Endodermal cell (in vitro differentiated cells): ENCODE results near the gene POLE. TPM values are rescaled to one million over a fixed set of nuclear protein-coding genes. Genes with fewer than 3 reads are reported as not detected.

Source experiments
- DNase-seq: peaks from one replicate; pipeline ENCODE4 v3.0.0-alpha.2; 2017
- H3K27ac ChIP-seq: 2 replicates; pipeline ENCODE4 v1.5.1; 2013; ENCODE audit warnings: mild to moderate bottlenecking, low read depth, low read length, moderate library complexity
- H3K27me3 ChIP-seq: 2 replicates; pipeline ENCODE4 v1.6.1; 2013; ENCODE audit warnings: mild to moderate bottlenecking, low read length, moderate library complexity; ENCODE audit not compliant: insufficient read depth, control insufficient read depth, poor library complexity, severe bottlenecking
- H3K36me3 ChIP-seq: 2 replicates; pipeline ENCODE4 v1.7.0; 2013; ENCODE audit warnings: mild to moderate bottlenecking, low read length, moderate library complexity; ENCODE audit not compliant: control insufficient read depth, insufficient read depth
- H3K4me1 ChIP-seq: one replicate; pipeline ENCODE4 v1.7.0; 2013; ENCODE audit warnings: low read length; ENCODE audit not compliant: control insufficient read depth, insufficient read depth
- H3K4me3 ChIP-seq: 2 replicates; pipeline ENCODE4 v1.5.1; 2013; ENCODE audit warnings: mild to moderate bottlenecking, low read length, moderate library complexity
- H3K9ac ChIP-seq: 2 replicates; pipeline ENCODE4 v1.6.1; 2013; ENCODE audit warnings: mild to moderate bottlenecking, low read length, moderate library complexity; ENCODE audit not compliant: poor library complexity, severe bottlenecking; ENCODE audit errors: extremely low read depth
- H3K9me3 ChIP-seq: 2 replicates; pipeline ENCODE4 v1.6.1; 2013; ENCODE audit warnings: mild to moderate bottlenecking, low read length, moderate library complexity; ENCODE audit not compliant: control insufficient read depth
- H3K27ac Mint-ChIP-seq: 2 replicates; pipeline ENCODE4 v1.8.0; 2020; ENCODE audit warnings: mixed read lengths
- H3K27me3 Mint-ChIP-seq: 2 replicates; pipeline ENCODE4 v1.8.0; 2021; ENCODE audit warnings: mild to moderate bottlenecking, mixed read lengths; ENCODE audit not compliant: insufficient read depth
- H3K36me3 Mint-ChIP-seq: 2 replicates; pipeline ENCODE4 v1.8.0; 2020; ENCODE audit warnings: low read depth, mixed read lengths
- H3K4me1 Mint-ChIP-seq: 2 replicates; pipeline ENCODE4 v1.8.0; 2020; ENCODE audit warnings: mixed read lengths
- H3K4me3 Mint-ChIP-seq: 2 replicates; pipeline ENCODE4 v1.8.0; 2020; ENCODE audit warnings: mild to moderate bottlenecking, moderate library complexity, mixed read lengths
- H3K9me3 Mint-ChIP-seq: 2 replicates; pipeline ENCODE4 v1.8.0; 2020; ENCODE audit warnings: mild to moderate bottlenecking, mixed read lengths
- WGBS, 2 experiments: methylation state at CpG; one replicate each; pipeline versions ENCODE4 v1.1.5 to v1.1.7; 2013; ENCODE audit warnings: missing lambda C conversion rate in 2 of 2, mixed read lengths in 1 of 2; ENCODE audit not compliant: insufficient coverage in 1 of 2, insufficient read length in 1 of 2; 5-methylcytosine and 5-hydroxymethylcytosine counted together
- total RNA-seq, 2 donors: library from RNA; stranded (reverse); fragmentation: NEBNext Ultra II Directional in 1 of 2; extraction: Animal tissue kit (Norgen Biotek cat#: 25700) in 1 of 2; gene quantifications; 2 replicates in 1 of 2; 3 replicates in 1 of 2; pipeline ENCODE4 v1.2.1, GENCODE V29; 2021
- TF ChIP-seq, protein P1 (sequence below): fragments of 200-600 bp; sonication (generic); conservative IDR thresholded peaks from 2 replicates; pipeline ENCODE4 v1.5.0; 2021; ENCODE audit warnings: antibody characterized with exemption, mild to moderate bottlenecking

POLE gene
- total RNA-seq, 2 donors from 2014 or later = 165 to 212 TPM

DNA sequence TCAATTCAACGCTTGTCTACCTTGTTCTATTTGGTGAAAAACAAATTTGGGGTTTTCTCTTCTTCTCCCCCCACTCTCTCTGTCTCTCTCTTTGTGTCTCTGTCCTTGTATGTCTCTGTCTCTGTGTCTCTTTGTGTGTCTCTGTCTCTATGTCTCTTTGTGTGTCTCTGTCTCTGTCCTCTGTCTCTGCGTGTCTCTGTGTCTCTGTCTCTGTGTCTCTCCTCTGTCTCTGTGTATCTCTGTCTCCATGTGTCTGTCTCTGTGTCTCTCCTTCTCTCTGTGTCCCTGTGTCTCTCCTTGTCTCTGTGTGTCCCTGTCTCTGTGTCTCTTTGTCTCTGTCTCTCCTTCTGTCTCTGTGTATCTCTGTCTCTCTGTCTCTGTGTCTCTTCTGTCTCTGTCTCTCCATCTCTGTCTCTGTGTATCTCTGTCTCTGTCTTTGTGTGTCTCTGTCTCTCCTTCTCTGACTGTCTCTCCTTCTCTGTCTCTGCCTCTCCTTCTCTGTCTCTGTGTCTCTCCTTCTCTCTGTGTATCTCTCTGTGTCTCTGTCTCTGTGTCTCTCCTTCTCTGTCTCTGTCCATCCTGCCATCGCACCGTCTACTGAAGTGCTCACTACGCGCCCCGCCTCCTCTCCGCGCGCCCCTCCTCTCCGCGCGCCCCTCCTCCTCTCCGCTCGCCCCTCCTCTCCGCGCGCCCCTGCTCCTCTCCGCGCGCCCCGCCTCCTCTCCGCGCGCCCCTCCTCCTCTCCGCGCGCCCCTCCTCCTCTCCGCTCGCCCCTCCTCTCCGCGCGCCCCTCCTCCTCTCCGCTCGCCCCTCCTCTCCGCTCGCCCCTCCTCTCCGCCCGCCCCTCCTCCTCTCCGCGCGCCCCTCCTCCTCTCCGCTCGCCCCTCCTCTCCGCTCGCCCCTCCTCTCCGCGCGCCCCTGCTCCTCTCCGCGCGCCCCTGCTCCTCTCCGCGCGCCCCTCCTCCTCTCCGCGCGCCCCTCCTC is 89.5 kb downstream of the POLE start:
- TF ChIP-seq, protein P1, sequence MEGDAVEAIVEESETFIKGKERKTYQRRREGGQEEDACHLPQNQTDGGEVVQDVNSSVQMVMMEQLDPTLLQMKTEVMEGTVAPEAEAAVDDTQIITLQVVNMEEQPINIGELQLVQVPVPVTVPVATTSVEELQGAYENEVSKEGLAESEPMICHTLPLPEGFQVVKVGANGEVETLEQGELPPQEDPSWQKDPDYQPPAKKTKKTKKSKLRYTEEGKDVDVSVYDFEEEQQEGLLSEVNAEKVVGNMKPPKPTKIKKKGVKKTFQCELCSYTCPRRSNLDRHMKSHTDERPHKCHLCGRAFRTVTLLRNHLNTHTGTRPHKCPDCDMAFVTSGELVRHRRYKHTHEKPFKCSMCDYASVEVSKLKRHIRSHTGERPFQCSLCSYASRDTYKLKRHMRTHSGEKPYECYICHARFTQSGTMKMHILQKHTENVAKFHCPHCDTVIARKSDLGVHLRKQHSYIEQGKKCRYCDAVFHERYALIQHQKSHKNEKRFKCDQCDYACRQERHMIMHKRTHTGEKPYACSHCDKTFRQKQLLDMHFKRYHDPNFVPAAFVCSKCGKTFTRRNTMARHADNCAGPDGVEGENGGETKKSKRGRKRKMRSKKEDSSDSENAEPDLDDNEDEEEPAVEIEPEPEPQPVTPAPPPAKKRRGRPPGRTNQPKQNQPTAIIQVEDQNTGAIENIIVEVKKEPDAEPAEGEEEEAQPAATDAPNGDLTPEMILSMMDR = no peak
- Histone ChIP-seq H3K4me3 (peak overlapping the region; percentile 65), H3K4me1 (no peaks in the 10 kb centered on the region), H3K9ac (no peak overlapping the region), H3K27ac (no peak overlapping the region), H3K9me3 (no peaks in the 10 kb centered on the region), H3K36me3 (no peaks in the 10 kb centered on the region), H3K27me3 (peaks cover 77% of the 10 kb centered on the region)
- Mint-ChIP-seq H3K9me3 (peaks cover 3% of the 10 kb centered on the region), H3K4me3 (peak overlapping the region; percentile 66), H3K27me3 (peaks cover 84% of the 10 kb centered on the region), H3K4me1 (peaks cover 4% of the 10 kb centered on the region), H3K27ac (no peak overlapping the region), H3K36me3 (no peaks in the 10 kb centered on the region)
- peak; percentile 79 for DNase-seq
- WGBS, 2 experiments = 7 to 26% methylated on average over 4 to 19 of the region's 58 CpGs

DNA sequence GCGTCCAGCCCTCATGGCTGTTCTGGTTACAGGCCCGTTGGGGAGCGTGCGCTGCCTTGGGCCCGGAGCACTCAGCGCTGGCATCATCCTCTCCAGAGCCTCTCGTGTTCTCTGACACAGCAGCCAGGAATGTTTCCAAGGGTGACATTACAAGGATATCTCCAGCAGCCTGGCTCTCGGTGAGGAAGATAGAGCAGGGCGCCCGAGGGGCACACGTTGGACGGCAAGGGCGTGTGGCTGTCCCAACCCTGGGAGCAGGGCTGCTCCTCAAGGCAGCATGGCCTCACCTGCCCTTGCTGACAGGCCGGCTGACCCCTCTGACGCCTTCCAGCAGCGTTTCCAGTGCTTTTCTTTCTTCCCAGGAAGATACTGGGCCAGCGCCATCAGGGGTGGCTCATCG is 91.1 kb downstream of the POLE start:
- no peak overlapping the region for H3K4me3 ChIP-seq
- H3K27ac ChIP-seq = no peak overlapping the region
- peaks cover 4% of the 10 kb centered on the region for H3K4me1 Mint-ChIP-seq
- H3K9me3 ChIP-seq = no peaks in the 10 kb centered on the region
- no peaks in the 10 kb centered on the region for H3K4me1 ChIP-seq
- peaks cover 76% of the 10 kb centered on the region for H3K27me3 ChIP-seq
- no peaks in the 10 kb centered on the region for H3K36me3 ChIP-seq
- H3K36me3 Mint-ChIP-seq = no peaks in the 10 kb centered on the region
- H3K9me3 Mint-ChIP-seq = peaks cover 6% of the 10 kb centered on the region
- peaks cover 87% of the 10 kb centered on the region for H3K27me3 Mint-ChIP-seq
- DNase-seq = peak; percentile 66
- H3K9ac ChIP-seq = no peak overlapping the region
- 61 to 69% methylated on average over 12 to 18 of the region's 18 CpGs for WGBS, 2 experiments
- H3K4me3 Mint-ChIP-seq = no peak overlapping the region
- no peak overlapping the region for H3K27ac Mint-ChIP-seq
- TF ChIP-seq, protein P1 = no peak

DNA sequence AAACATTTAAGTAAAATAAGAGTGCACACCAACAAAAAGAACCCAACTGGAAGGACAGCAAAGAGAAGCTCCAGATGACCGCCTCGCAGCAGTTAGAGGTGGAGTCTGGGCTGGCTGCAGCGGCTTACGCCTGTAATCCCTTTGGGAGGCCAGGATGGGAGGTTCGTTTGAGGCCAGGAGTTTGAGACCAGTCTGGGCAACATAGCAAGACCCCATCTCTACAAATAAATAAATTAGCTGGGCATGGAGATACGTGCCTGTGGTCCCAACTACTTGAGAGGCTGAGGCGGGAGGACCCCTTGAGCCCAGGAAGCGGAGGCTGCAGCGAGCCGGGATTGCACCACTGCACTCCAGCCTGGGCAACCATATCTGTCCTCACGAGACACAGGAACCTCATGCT is 92.0 kb downstream of the POLE start:
- 82 to 83% methylated on average over 10 to 11 of the region's 11 CpGs for WGBS, 2 experiments
- peaks cover 87% of the 10 kb centered on the region for H3K27me3 Mint-ChIP-seq
- H3K4me3 ChIP-seq = no peak overlapping the region
- no peak overlapping the region for H3K4me3 Mint-ChIP-seq
- peaks cover 6% of the 10 kb centered on the region for H3K9me3 Mint-ChIP-seq
- H3K4me1 ChIP-seq = no peaks in the 10 kb centered on the region
- no peak for DNase-seq
- no peaks in the 10 kb centered on the region for H3K36me3 ChIP-seq
- TF ChIP-seq, protein P1 = no peak
- peaks cover 76% of the 10 kb centered on the region for H3K27me3 ChIP-seq
- H3K27ac Mint-ChIP-seq = no peak overlapping the region
- H3K4me1 Mint-ChIP-seq = peaks cover 4% of the 10 kb centered on the region
- no peaks in the 10 kb centered on the region for H3K9me3 ChIP-seq
- no peak overlapping the region for H3K27ac ChIP-seq
- H3K9ac ChIP-seq = no peak overlapping the region
- no peaks in the 10 kb centered on the region for H3K36me3 Mint-ChIP-seq
